Measurements from ENCODE around the gene NRXN3.

The NRXN3 gene

DNA sequence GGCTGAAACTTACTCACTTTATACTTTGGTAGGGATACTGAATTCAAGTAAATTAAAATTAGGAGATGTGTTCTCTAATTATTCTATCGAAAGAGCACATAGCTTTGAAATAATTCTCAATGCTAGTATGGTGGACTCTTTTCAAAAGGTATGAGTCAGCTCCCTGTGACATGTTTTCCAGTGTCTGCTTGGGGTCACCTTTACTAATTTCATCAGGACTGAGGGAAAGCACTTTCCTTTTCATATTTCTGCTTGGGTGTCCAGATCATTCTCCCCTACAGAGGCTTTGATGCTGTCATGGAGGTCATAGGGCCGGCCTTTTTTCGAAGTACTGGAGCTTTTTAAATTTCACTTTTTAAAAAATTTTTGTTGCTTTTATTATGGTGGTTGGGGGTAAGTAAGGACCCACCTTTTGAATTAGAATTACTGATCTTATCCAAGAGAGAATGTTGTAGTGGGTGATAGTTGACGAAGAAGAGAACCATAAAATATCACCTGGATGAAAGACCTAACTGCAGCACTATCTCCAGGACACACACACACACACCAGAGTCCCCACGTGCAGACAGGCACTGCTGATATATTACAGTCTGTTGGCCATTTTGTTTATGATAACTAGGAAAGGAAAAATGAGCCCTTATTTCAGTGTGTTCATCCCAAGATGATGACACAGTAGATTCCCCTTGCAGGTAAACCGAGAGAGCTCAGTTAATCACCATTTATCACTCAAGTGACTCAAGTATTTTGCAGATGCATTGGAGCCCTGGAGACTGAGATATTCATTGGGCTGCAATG lies 1482.5 kb downstream of the NRXN3 start:
- no peaks in the 10 kb centered on the region for H3K4me1 ChIP-seq (ENCODE audit: control insufficient read depth, insufficient read depth, low read length)
- H3K4me3 ChIP-seq (ENCODE audit: low read depth, low read length), result no peak overlapping the region
- no peaks in the 10 kb centered on the region for H3K9me3 ChIP-seq (ENCODE audit: control insufficient read depth, insufficient read depth, low read depth, low read length)
- POLR2A ChIA-PET, result no interaction called here
- no peak overlapping the region for H3K27ac ChIP-seq (ENCODE audit: extremely low read depth, low read depth, low read length)
- H3K36me3 ChIP-seq (ENCODE audit: control insufficient read depth in 2 of 2, insufficient read depth in 1 of 2, low read length in 2 of 2), result no peaks in the 10 kb centered on the region
- no peak for TF ChIP-seq ZNF777 (tag by site-specific recombination; IDR thresholded peaks at IDR 0.05; ENCODE audit: borderline replicate concordance)
- TF ChIP-seq PRDM2 (tag by site-specific recombination; IDR thresholded peaks at IDR 0.05; ENCODE audit: borderline replicate concordance), result no peak
- TF ChIP-seq SETDB1 (IDR thresholded peaks at IDR 0.05; ENCODE audit: insufficient read length, low read length), result no peak
- TF ChIP-seq ZNF132 (tag by site-specific recombination; IDR thresholded peaks at IDR 0.05; ENCODE audit: borderline replicate concordance), result no peak
- TF ChIP-seq, protein P1, sequence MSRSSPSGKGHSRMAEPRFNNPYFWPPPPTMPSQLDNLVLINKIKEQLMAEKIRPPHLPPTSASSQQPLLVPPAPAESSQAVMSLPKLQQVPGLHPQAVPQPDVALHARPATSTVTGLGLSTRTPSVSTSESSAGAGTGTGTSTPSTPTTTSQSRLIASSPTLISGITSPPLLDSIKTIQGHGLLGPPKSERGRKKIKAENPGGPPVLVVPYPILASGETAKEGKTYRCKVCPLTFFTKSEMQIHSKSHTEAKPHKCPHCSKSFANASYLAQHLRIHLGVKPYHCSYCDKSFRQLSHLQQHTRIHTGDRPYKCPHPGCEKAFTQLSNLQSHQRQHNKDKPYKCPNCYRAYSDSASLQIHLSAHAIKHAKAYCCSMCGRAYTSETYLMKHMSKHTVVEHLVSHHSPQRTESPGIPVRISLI (tag by site-specific recombination; IDR thresholded peaks at IDR 0.05), result no peak
- TF ChIP-seq GLI4 (tag by site-specific recombination; IDR thresholded peaks at IDR 0.05), result no peak
- TF ChIP-seq MEIS1 (CRISPR knock-in tag; IDR thresholded peaks at IDR 0.05; ENCODE audit: borderline replicate concordance), result no peak
- no peak for TF ChIP-seq ZNF146 (tag by site-specific recombination; IDR thresholded peaks at IDR 0.05)
- TF ChIP-seq KLF16 (tag by site-specific recombination; IDR thresholded peaks at IDR 0.05), result no peak
- TF ChIP-seq ZSCAN5A (tag by site-specific recombination; IDR thresholded peaks at IDR 0.05), result no peak
- no peak for TF ChIP-seq ZBTB21 (tag by site-specific recombination; IDR thresholded peaks at IDR 0.05)
- no peak for TF ChIP-seq ZNF148 (tag by site-specific recombination; IDR thresholded peaks at IDR 0.05; ENCODE audit: borderline replicate concordance)
- TF ChIP-seq ZNF175 (tag by site-specific recombination; IDR thresholded peaks at IDR 0.05), result no peak
- CTCF ChIA-PET, result no interaction called here

GRCh38 chr14:79656056-79656455 lies 1485.9 kb downstream of the NRXN3 start:
- Histone ChIP-seq H3K36me3 (ENCODE audit: control insufficient read depth in 2 of 2, insufficient read depth in 1 of 2, low read length in 2 of 2) (no peaks in the 10 kb centered on the region), H3K4me3 (ENCODE audit: low read depth, low read length) (no peak overlapping the region), H3K4me1 (ENCODE audit: control insufficient read depth, insufficient read depth, low read length) (0 out of 2 replicates have a peak, but pooled peaks cover 4% of the 10 kb centered on the region), H3K27ac (ENCODE audit: extremely low read depth, low read depth, low read length) (no peak overlapping the region), H3K9me3 (ENCODE audit: control insufficient read depth, insufficient read depth, low read depth, low read length) (no peaks in the 10 kb centered on the region)
- TF ChIP-seq ZIC2 (tag by site-specific recombination; IDR thresholded peaks at IDR 0.05), result peak; percentile 9; the same call in 1 of the 2 replicates
- TF ChIP-seq, protein P2, sequence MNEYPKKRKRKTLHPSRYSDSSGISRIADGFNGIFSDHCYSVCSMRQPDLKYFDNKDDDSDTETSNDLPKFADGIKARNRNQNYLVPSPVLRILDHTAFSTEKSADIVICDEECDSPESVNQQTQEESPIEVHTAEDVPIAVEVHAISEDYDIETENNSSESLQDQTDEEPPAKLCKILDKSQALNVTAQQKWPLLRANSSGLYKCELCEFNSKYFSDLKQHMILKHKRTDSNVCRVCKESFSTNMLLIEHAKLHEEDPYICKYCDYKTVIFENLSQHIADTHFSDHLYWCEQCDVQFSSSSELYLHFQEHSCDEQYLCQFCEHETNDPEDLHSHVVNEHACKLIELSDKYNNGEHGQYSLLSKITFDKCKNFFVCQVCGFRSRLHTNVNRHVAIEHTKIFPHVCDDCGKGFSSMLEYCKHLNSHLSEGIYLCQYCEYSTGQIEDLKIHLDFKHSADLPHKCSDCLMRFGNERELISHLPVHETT (tag by site-specific recombination; IDR thresholded peaks at IDR 0.05), result no peak
- CTCF ChIA-PET, result no interaction called here
- POLR2A ChIA-PET, result no interaction called here
